Measurements from ENCODE around the gene FAM3A.

- no peak for TF ChIP-seq CTCF (tag by site-specific recombination; IDR thresholded peaks at IDR 0.05)
- TF ChIP-seq ZNF221 (tag by site-specific recombination; IDR thresholded peaks at IDR 0.05; ENCODE audit: borderline replicate concordance), result no peak
- TF ChIP-seq SETDB1 (IDR thresholded peaks at IDR 0.05; ENCODE audit: insufficient read length, low read length), result no peak
These were observed 42.3 kb downstream of the FAM3A start for GRCh38 chrX:154473683-154474082.

All from HEK293 (cell line).